ACHN (cell line): ENCODE measurements around the gene SPATA17.

Experiments
- DNase-seq: peaks from one replicate; pipeline ENCODE4 v3.0.0-alpha.2; 2015
- in situ Hi-C: cut with HindIII; loops from 2 replicates; pipeline ENCODE4 v1.10.0; 2017; ENCODE audit warnings: low sequenced_read_pairs, low pct_ligation_motif_present, low pct_unique_long_range_greater_than_20kb

SPATA17 gene

GRCh38 chr1:217891966-217892365 lies 260.8 kb downstream of the SPATA17 start:
- in situ Hi-C loops: no loop called here
- no peak for DNase-seq

GRCh38 chr1:217892750-217893149 lies 261.6 kb downstream of the SPATA17 start:
- in situ Hi-C loops: no loop called here
- no peak for DNase-seq

GRCh38 chr1:217895841-217896240 lies 264.7 kb downstream of the SPATA17 start:
- in situ Hi-C loops: no loop called here
- DNase-seq: no peak

GRCh38 chr1:217896490-217896889 lies 265.3 kb downstream of the SPATA17 start:
- no peak for DNase-seq
- in situ Hi-C loops: no loop called here

GRCh38 chr1:217897100-217897499 lies 266.0 kb downstream of the SPATA17 start:
- DNase-seq: no peak
- in situ Hi-C loops: no loop called here

GRCh38 chr1:217899614-217900013 lies 268.5 kb downstream of the SPATA17 start:
- in situ Hi-C loops: no loop called here
- no peak for DNase-seq

- in situ Hi-C loops: no loop called here
- DNase-seq: no peak
Observed at GRCh38 chr1:217907504-217907903, 276.4 kb downstream of the SPATA17 start.

GRCh38 chr1:217910203-217910602 lies 279.1 kb downstream of the SPATA17 start:
- in situ Hi-C loops: no loop called here
- DNase-seq: no peak

- in situ Hi-C loops: no loop called here
- DNase-seq: no peak
Observed at GRCh38 chr1:217910791-217911320, 279.7 kb downstream of the SPATA17 start.

- no peak for DNase-seq
- in situ Hi-C loops: no loop called here
Observed at GRCh38 chr1:217911908-217912307, 280.8 kb downstream of the SPATA17 start.

GRCh38 chr1:217917281-217917887 lies 286.2 kb downstream of the SPATA17 start:
- in situ Hi-C loops: no loop called here
- DNase-seq: no peak

- no peak for DNase-seq
- in situ Hi-C loops: no loop called here
Observed at GRCh38 chr1:217919683-217920388, 288.7 kb downstream of the SPATA17 start.
